ENCODE results near the gene HIPK2.

Gene HIPK2

DNA sequence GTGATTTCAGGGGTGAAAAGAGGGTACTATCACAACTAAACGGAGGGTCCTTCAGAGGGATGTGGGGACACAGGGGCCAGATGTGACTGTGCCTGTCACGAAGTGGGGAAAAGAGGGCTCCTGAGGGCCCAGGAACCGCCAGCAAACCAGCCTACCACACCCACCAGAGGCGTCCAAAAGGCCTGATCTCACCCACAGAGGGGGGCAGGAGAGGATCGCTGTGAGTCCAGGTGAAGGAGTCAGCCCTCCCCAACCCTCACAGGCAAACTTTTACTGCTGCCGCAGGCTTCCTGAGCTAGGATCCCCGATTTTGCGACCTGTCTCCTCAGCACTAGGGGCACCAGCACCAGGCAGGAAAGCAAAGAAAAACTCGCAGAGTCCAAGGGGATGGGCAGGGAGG is 64.7 kb downstream of the HIPK2 start:
- no peak for DNase-seq

DNA sequence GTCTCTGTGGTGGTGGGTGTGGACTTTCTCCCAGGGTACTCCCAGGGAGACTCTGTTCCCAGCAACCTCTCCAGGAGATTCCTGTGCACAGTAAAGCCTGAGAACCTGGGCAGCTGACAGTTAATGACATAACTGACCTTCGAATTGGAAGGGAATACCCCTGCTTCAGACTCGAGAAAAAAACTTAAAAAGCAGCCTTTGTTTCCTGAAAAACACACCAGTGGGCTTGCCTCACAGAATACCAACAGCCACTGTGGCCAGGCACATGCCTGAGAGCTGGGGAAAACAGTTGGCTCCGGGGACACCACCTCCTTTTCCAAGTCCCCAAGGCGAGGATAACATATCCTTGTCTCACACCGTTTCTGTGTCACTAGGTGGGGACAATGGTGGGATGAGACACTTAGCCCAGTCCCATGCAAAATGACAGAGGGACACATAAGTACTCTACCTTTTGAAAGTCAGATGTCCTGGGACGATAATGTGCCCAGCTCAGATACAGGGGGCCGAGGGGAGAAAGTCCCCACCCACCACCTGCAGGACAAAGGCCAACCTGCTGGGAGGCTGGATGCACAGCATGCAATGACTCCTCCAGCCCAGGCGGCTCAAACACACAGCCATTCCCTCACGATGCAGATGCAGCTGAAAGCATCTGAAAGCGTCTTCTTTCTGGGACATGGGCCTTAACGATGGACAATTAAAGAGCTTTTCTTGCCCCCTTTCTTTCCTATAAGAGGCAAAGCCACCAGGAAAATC is 65.6 kb downstream of the HIPK2 start:
- no peak for DNase-seq

DNA sequence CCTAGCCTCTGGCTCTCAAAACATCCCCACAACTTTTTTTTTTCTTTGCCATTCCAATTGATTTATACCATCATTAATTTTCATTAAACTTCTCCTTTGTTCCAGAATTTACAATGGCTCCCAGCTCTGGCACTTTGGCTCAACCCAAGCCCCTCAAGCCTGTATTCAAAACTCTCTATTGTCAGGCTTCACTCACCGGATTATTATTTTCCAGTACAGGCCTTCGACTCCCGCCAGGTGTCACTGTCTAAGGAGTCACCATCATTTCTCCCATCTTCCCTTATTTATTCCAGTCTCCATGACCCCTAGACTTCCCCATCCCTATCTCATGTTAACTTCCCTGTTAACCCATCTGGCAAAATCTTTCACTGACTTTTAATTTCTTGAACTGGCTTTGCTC is 67.8 kb downstream of the HIPK2 start:
- DNase-seq = no peak

DNA sequence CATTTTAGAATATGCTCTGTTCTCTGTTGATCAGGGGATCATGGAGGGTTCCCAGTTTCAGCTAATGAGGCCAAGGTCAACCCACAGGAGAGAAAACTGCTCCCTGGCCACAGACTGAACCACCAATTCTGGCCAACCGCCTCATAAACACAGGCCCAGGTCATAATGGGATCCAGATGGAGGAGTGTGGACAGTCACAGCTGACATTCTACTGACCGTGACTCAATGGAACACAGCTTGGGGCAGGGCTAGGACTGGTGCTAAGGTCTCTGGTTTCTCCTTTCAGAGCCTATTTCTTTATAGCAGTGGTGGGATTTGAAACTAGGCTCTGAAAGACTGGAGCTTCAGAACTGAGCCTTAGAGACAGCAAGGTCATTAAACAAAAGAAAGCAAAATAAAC is 68.3 kb downstream of the HIPK2 start:
- DNase-seq = no peak

DNA sequence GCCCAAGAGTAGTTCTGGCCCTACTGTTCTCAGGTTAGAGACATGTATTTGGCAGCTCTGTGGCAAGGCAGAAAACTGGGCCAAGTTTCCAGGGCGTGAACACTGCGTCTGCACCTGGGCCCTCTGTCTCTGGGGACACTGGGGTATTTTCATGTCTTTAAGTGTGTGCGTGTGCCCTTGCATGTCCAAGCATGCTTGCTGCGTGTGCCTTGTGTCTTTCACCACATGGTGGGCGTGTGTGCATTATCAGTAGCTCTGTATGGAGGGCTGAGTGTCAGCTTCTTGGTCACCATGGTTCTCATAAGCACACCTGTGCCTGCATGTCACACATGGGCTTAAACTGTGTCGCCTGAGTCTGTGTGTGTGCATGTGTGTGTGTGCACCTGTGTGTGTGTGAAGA is 69.3 kb downstream of the HIPK2 start:
- no peak for DNase-seq

DNA sequence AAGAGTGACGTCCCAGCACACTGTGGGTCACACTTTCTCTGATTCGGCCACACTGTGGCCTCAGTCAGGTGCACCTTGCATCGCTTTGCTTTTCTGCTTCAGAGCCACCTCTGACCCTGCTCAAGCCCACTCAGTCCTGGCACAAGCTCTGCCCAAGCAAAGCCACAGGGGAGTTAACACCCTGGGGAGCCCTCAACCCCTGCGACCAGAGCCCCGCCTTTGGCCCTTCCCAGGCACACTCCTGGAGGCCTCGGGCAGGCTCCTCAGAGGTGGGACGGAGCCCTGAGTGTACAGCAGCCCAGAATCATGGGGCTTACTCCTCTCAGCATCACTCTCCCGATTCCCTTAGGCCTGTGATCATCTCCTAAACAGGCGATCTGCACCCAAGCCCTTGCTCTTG is 71.0 kb downstream of the HIPK2 start:
- no peak for DNase-seq

DNA sequence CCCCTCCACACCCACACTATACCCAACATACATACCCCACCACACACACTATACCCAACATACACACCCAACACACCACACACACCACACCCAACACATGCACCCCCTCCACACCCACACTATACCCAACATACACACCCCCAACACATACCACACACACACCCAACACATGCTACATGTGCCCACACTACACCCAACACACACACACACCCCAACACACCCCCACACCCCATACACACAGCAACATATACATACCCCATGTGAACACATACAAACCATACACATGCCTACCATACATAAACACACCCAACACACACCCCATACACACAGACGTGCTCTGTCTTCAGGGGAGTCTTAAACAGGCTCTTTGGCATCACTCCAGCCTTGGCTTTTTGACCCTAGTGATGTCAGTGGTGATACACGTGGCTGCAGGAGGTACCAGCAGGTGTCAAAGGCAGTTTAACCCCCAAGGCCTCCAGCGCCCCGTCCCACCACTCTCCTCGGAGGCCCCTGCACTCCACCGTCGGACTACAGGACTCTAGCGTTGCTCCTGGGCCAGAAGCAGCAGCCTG is 73.4 kb downstream of the HIPK2 start:
- no peak for DNase-seq

DNA sequence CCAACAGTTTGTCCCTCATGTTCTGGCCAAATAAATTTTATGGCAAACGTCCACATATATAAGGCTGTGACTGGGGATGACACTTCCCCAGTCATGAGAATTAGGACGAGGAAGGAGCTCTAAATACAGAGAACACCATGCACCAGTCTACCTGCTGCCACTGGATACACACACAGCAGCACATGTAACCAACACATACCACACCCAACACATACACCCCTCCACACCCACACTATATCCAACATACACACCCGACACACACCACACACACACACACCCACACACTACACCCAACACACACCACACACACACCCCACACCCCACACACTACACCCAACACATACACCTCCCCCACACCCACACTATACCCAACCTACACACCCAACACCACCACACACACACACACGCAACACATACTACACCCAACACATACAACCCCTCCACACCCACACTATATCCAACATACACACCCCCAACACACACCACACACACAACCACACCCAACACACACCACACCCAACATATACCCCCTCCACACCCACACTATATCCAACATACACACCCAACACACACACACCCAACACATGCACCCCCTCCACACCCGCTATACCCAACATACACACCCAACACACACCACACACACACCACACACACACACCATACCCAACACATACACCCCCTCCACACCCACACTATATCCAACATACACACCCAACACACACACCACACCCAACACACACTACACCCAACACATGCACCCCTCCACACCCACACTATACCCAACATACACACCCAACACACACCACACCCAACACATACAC is 74.1 kb downstream of the HIPK2 start:
- DNase-seq = no peak

DNA sequence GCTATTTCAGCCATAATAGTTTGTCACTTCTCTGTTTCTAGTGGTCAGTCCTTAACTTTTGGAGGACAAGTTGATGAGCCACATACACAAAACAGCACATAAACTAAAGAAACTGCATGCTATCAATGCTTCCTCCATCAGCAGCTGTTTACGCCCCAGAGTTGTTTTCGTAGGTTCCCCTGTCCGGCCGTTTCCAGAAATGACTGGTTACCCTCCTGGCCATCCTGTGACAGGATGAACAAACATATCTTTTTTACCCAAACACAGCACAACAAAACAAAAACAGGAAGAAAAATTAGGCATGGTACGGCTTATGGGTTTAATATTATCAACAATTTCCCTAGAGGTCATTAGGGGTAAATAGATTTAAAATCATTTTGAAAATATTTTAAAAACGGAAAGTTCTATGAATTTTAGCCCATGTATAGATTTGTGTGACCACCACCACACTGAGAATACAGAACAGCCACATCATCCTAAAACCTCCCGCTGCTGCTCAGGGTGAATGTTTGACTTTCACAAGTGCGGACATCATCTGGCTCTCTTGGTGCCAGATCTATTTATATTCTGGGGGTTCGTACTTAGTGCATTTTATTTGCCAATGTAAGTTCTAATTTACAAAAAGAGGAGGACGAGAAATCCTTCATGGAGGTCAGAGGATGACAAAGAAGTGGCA is 74.8 kb downstream of the HIPK2 start:
- no peak for DNase-seq

DNA sequence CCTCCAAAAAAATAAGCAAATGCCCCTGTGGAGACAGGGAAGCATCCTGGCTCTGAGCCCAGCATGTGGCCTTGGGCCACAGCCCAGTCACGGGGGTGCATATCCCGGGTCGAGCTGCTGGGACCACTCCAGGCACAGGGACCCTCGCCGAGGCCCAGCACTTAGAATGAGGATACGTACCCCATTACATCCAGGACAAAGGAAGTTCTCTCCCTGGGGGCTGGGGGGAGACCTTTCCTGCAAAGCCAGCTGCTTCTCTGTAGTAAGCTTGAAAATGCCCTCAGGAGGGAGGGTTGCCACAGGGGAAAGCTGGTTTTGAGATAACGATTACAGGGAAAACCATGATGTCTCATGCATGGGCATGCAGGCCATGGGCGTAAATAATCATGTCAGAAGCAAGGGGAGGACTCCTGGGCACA is 75.5 kb downstream of the HIPK2 start:
- no peak for DNase-seq

DNA sequence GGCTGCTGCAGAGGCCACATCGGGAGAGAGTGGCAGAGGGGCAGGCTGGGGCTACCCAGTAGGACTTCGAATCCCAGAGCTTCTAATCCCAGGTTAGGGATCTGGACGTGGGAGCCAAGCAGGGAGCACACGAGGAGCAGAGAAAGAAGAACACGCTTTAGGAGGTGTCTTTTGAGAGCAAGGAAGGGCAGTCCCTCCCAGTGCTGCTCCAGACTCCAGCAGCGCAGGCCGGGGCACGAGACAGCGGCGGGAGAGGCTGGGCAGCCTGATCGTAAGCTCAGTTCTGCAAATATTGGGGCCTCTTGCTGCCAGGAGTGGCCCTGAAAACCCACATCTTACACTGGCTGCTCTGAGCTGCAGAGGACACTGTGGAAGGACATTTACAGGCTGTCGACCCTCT is 75.9 kb downstream of the HIPK2 start:
- DNase-seq = no peak

DNA sequence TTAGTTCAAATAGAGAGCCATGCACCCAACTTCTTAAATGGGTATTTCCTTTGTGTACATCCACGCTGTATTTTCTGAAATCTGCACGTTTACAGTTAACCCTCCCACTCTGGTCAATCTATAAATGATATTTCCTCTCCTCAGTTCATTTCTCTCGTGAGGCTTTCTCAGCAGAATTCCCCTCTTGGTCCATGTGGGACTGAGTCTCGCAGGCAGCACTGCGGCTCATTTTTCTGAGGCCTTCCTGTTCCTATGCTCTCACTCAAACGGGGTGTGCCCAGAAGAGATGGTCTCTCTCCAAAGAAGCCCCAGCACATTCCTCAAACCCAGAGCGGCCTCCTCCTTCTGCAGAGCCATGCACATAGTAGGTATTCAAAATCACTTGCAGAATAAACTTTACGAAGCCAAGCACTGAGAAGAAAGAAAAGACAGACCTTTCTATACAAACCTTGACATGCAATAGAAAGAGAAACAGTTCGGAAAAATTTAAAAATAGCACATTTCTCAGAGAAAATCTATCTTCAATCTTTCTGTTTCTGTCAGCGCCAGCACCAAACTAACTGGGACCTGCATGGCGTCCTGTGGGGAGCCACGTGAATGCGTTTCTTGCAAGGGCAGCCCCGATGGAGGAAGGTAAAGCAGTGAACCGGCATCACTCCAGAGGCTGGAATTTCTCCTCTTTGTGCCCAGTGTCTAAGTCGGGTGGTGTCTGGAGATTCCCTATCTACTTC is 77.1 kb downstream of the HIPK2 start:
- DNase-seq = no peak

DNA sequence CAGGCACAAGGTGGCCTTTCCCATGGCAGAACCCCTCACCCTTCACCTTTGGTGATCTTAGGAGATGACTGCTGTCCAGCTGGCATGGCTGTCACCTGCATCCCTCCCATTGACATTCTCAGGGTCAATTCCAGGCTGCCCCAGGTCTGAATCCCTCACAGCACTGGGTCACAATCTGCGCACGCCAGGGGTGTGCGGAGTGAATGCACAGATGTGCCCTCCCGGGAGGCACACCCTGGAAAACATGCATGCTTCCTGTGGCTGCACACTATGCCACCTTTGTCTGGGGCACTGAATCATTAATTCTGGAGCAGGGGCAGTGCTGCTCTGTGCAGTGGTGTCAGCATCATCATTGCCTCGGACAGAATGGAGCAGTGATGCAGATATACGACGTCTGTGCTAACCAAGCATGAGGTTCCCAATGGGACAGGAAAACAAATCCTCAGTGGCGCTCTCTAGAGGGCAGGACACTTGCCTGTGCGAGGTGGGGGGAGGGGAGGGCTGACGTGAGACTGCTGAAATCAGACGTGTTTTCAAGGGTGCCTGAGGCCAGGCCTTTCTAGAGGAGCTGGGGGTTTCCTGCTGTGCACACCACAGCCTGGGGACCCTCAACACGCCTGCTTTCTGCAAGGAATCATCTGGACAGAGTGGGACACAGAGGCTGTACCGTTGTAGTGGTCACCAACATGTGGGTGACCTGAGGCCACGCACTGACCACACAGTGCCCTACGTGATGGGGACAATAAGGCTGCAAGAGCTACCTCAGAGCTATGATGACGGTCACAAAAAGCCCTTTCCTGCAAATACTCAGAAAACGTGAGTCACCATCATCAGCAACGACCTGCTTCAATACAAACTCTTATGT is 77.9 kb downstream of the HIPK2 start:
- DNase-seq = no peak

DNA sequence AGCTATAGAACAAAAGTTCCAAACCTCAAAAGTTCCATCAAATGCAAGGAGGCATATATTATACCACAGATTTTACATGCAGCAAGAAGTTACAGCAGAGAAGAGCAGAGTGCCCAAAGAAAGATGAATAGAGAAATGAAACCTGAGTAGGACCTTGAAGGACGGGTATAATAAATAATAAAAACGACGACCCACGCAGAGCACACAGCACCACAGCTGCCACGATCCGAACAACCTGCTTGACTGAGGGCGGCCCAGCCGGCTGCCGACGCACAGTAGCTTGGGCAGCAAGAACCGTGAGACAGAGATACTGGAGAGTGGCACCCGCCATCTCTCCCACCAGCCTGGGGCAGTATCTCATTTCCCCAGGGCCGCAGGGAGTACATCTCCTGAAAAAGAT is 79.0 kb downstream of the HIPK2 start:
- DNase-seq = no peak

DNA sequence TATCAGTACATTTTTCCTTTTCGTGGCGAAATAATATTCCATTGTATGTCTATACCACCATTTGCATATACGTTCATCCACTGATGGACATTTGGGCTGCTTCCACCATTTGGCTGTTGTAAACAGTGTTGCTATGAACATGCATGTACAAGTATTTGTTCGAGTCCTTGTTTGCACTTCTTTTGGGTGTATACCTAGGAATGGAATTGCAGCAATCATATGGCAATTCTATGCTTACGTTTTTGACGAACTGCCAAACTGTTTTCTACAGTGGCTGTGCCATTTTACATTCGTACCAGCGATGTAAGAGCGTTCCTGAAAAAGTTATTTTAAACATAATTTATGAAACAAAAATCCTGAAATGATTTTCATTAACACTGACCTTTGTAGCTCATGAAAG is 79.5 kb downstream of the HIPK2 start:
- DNase-seq = no peak

DNA sequence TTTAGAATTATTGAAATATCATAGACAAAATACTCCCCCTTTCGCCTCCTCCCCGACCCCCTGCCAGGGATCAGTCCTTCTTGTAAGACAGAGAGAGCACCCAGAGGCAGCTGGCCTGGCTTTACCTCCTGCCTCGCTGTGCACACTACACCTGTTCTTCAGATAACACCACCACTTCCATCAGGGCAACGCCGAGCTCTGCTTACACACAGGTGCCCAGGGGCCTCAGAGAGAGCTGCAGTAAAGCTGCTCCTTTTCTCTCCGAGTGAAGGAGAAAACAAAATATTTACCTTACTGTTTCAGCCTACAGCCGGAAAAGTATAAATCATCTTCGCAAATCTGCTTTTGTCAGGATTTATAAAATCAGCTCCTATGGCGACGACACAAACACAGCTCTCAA is 80.7 kb downstream of the HIPK2 start:
- no peak for DNase-seq

DNA sequence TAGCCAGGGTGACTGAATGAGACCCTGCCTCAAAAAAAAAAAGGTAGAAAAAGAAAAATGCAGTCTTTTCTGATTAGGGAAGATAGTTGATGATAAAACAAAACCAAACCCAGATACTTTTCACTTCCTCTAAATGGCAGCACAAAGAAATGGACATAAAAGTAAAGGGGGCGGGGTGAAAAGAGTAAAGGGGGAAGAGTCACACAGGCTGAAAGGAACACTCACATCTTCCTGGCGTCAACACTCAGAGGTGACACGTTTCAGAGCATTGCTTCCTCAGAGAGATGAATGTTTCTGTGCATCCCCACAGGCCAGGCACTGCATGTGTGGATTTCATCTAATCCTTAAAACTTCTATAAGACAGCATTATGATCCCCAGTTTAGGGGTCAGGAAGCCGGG is 81.2 kb downstream of the HIPK2 start:
- peak; percentile 43 for DNase-seq

DNA sequence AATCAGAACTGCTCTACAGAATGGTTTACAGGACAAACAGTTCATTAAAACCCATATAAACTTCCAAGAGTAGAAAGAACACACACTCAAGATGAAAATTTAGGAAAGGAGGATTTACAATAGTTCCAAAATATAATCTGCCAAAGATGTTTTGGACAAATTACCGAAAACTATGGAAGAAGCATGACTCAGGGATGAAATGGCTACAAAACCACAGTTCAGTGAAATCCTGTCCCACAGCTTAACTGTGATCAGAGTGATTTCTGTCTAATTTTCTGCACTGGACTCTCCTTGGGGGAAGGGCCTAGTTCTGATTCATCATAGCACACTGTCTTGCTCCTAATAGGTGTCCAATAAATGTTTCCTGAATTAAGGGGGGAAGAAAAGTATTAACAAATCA is 82.2 kb downstream of the HIPK2 start:
- no peak for DNase-seq

DNA sequence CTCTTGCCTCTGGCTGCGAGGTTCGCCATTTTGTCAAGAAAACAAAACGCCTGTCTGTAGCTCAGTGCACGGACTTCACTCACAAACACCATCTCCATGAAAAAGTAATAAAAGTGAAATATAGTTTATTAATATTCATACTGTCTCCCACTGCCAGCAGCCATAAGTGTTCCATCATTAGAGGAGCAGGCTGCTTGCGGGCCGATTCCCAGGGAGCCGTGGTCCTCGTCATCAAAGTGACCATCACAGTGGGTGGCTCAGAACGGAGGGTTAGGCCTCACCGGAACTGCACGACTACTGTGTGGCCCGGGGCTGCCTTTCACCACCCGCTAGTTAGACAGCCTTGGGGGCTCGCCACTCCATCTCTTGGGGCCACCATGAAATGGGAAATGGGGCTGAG is 82.7 kb downstream of the HIPK2 start:
- DNase-seq = no peak

DNA sequence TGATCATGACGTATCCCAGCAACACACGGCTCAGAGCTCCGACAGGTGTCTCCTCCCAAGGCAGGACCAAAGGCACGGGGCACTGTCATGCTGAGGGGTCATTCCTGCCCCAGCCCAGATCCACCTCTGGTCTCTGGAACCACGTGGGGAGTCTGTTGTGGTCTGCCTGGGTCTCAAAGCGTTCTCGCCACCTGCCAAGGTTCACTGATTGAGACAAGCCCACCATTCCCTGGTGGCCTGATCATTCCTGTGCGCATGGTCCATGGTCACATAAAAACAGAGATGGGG is 83.5 kb downstream of the HIPK2 start:
- DNase-seq = no peak

DNA sequence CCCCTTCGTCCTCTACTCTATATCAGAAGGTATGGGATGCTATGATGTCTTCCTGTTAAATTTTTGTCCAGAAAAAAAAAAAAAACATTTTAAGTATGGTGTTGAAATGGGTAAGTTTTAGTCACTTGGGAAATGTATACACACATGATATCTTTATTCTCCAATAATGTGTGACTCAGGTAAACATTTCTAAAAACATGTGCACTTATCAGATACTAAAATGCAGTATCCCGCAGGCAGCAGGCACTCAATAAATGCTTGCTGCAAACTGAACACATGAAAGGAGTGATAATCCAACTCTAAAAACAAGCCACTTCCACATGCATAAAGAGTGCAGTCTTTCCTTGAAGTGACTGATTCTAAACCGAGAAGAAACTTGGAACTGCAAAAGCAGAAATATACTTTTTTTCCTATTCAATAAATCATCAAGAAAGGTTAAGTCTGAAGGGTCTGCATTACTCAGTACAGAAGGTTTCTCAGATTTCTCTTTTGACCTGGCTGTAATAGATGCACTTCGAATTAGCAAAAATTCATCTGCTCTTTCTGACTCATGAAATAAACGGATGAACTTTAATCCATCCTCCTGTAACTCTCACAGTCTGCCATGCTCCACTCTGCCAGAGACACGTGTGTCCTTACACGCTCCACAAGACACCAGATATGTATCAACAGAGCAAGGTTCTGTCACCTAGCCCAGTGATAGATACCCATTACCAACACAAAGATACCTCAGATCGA is 84.0 kb downstream of the HIPK2 start:
- DNase-seq = no peak

Data from stimulated activated CD4-positive, alpha-beta T cell treated with anti-CD3 and anti-CD28 coated beads, Interleukin-1b, Interleukin-23, amount 100 ng/mL, for 48 hours (primary cell).